Central memory CD4-positive, alpha-beta T cell (primary cell): ENCODE results near the gene HERC3.
A peak's percentile ranks its signal among the peaks of the same experiment; 100 is the strongest.

ENCODE experiments used
- DNase-seq: peaks from one replicate; pipeline ENCODE4 v3.0.0; 2022
- total RNA-seq, 3 experiments: gene quantifications; one replicate each; lab custom pipeline; 2026; lab: John Stamatoyannopoulos, UW

Gene HERC3
- 0.56 to 13.7 (median 4.6) reads per million in 3 experiments for total RNA-seq

- peak; percentile 91 for DNase-seq
Observed at GRCh38 chr4:88591787-88592599, at the start of gene HERC3. Gene HERC3 (plus strand): TSS chr4:88592480. CDS start chr4:88605824, 13,344 bp downstream.

GRCh38 chr4:88549815-88550214, 42.5 kb upstream of the HERC3 start:
- DNase-seq, result no peak

DNA sequence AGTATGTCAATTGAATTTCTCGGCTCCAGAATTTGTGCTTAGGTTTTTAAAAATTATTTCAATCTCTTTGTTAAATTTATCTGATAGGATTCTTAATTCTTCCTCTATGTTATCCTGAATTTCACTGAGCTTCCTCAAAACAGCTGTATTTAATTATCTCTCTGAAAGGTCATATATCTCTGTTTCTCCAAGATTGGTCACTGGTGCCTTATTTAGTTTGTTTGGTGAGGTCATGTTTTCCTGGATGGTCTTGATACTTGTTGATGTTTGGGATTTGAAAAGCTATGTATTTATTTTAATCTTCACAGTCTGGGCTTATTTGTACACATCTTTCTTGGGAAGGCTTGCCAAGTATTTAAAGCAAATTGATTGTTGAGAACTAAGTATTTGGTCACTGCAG, 24.7 kb upstream of the HERC3 start:
- DNase-seq, result no peak

- no peak for DNase-seq
Observed at GRCh38 chr4:88570001-88570400, 22.3 kb upstream of the HERC3 start.

GRCh38 chr4:88573276-88573980, 18.9 kb upstream of the HERC3 start:
- DNase-seq, result no peak

- DNase-seq, result no peak
Observed at GRCh38 chr4:88573995-88574394, 18.3 kb upstream of the HERC3 start.

GRCh38 chr4:88575186-88575585, 17.1 kb upstream of the HERC3 start:
- no peak for DNase-seq

DNA sequence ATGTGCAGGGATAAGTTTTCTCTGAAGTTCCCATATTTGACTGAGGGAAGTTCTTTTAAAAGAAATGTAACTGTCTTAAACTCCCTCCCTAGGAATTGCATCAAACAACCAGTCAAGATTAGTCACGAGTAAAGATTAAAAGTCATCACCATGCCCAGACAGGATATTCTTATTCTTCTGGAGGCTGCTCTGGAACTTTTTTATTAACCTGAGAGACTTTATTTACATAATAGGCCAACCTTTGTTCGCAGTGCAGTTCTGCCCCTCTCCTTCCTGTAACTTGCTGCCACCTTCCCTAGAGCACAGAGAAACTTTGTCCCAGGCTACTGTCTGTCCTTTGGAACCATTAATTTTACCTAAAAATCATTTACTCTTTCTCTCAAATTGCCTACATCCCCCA, 9.8 kb upstream of the HERC3 start:
- DNase-seq, result no peak

GRCh38 chr4:88583631-88584470, 8.4 kb upstream of the HERC3 start:
- no peak for DNase-seq

GRCh38 chr4:88584471-88584900, 7.8 kb upstream of the HERC3 start:
- DNase-seq, result no peak

- no peak for DNase-seq
Observed at GRCh38 chr4:88585917-88586316, 6.4 kb upstream of the HERC3 start.

DNA sequence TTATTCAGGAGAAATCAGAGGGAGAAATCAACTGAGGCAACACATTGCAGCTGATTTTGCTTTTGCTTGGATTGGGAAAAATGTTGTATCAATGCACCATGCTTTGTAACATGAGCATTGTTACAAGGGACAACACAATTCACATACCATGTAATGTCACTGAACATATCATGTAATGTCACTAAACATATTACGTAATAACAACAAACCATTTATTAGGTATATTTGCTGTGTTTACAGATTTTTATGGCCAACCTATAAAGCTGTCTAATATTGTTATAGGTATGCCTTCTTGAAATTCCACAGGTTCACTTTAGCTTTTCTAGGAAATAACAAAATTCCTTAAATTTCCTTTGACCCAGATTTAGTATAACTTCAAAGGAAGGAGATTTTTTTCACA, 5.0 kb upstream of the HERC3 start:
- DNase-seq, result no peak

DNA sequence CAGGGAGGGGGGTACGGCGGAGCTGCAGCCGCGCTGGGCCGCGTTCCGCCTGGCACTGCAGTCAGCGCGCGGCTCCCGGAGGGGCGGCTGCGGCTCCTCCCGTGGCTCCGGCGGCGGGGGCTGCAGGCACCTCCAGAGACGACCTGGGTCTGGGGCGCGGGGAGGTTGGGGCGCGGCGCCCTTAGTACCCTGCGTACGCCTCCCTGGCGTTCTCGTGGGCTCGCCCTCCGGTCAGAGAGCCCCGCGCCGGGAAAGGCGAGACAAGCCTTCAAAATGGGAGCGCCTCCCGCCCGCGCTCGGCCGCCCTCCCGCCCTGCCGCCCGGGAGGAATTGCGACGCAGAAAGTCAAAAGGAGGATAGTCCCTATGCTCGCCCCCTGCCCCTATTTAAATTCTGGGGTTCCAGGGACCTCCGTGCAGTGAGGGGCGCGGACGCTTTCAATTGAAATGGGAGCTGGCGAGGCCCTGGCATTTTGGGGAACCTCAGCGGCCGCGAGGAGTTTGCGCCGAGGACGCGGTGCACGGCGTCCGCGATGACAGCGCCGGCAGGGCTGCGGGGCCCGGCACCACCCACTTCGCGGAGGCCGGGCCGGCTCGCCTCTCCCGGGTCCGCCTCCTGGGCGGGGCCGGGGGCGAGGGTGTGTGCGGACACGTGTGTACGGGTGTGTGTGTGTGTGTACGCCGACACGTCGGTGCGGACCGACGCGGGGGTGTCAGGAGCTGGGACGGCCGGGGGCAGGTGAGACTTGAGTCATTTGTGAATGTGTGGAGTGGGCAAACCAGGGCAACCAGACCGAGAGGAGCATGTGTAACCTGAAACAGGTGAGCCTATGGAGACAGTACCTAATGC, 544 bp downstream of the HERC3 start:
- peak; percentile 81 for DNase-seq

DNA sequence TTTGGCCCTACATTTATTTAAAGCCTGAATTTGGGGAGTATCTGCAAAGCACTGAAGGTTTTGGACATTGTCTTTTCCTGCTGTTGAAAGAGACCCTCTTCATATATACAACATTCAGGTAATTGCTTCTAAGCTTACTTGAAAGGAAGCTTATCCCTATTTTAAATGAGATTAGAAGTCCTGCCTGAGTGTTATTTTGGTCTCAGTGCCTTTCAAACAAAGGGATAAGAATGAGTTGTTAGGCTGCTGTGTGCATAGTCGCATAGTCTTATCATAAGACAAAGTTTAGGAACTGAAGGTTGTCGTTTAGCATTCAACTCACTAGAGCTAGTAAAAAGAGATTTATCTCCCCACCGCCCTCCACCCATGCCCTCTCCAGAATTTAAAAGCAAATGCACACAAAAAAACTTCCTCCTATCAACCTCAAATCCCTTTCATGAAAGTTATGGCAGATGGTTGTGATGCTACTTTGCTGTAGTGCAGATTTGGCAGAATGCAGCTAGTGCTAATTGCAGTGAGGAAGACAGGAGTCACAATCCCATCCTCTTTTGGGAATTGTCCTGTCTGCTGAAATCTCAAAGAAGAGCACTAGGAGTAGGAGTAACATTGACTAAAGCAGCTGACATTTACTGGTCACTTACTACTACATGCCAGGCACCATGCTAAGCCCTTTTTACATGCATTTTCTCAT, 5.8 kb downstream of the HERC3 start:
- no peak for DNase-seq

DNA sequence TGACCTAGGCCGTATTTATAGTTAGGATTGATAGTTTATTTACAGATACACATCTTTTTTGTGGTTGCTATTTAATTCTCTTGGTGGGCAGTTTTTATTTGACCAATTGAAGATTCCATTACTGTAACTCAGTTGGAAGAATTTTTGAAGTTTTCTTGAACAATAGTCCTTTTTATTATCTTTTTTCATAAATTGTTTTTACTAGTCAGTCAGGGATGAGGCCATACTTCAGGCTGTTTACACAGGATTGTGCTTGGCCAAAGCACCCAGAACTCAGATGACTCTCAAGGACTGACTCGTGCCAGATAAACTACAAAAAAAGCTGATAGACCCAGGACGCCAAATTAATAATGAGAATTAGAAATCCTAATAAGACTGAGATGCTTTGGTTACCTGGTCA, 7.0 kb downstream of the HERC3 start:
- DNase-seq, result no peak

GRCh38 chr4:88599714-88600113, 7.4 kb downstream of the HERC3 start:
- DNase-seq, result no peak

GRCh38 chr4:88600176-88600838, 8.0 kb downstream of the HERC3 start:
- DNase-seq, result no peak

DNA sequence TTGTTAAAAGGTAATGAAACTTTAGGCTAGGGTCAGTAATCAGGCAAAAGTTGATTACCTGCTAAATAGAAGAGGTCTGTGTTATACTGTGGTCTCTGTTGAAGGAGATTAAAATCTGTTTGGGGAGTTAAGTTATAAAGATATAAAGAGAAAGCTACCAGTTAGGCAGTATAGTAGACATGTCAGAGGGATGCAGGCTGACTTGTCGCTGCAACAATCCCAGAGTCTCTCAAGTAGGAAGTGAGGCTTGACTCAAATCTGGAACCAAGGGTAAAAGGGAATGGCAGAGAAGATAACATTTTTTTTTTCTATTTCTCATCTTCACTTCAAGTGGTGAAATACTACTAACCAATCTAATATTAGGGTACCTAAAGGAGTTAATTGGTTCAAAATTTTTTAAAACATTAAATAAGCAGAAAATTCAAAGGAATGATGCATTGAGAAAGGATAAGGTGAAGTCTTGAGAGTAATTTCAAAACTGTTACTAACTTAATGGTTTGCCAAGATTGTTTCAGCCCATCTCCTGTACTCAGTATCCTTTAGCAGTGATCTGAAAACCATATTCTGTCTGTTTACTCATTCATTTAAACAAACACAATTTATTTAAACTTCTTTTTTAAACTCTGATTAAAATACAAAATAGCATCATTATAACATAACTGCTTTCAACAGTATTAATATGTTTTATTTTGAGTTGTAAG, 12.8 kb downstream of the HERC3 start:
- no peak for DNase-seq

DNA sequence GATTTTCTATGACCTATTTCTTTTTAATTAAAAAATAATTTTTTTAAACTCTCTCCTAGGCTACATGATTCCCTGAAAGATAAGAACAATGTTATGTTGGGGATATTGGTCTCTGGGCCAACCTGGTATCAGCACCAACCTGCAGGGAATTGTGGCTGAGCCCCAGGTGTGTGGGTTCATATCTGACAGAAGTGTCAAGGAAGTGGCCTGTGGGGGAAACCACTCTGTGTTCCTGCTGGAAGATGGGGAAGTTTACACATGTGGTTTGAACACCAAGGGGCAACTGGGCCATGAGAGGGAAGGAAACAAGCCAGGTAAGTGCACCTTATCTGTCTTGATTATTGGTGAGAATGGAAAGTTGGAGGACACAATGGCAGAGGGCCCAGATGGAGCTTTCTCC, 13.5 kb downstream of the HERC3 start:
- DNase-seq, result peak; percentile 36

DNA sequence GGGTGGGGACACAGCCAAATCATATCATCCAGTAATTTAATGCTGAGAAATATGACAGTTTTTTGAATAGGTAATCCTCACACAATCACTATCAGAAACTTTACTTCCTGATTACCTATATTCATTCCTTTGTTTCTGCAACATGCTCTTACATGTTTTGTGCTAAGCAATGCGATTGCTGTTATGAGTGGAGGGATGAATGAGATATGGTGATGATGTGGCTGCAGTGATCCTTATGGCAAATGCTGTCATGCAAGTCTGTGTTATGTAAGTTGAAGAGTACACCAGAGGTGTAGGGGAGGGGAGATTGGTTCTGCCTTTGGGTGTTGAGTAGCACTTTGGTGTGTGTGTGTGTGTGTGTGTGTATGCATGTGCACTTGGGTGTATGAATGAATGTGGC, 14.6 kb downstream of the HERC3 start:
- DNase-seq, result no peak
